EH (cell line): ENCODE measurements around the gene MYO9A.
A peak's percentile ranks its signal among the peaks of the same experiment; 100 is the strongest.

ENCODE experiments used
- DNase-seq: peaks from one replicate; pipeline ENCODE4 v3.0.0-alpha.2; 2015; ENCODE audit warnings: low read depth

MYO9A gene

DNA sequence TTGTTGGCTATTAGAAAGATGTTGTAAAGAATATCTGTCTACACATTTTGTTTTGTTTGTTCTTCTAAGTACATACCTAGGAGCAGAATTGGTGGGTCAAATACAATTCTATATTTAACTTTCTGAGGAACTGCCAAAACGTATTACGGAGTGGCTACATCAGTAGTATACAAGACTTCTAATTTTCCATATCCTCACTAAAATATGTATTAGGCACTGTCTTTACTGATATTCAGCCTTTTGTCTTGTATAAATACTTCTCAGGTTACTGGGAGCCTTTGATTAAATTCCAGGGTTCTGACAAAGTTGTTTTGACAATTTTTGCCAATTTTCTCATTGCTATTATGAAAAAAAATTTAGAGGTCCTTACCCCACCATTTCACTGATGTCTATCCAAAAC is 160.9 kb downstream of the MYO9A start:
- no peak for DNase-seq

GRCh38 chr15:71951134-71951533 is 166.8 kb downstream of the MYO9A start:
- peak; percentile 3 for DNase-seq

- DNase-seq = peak; percentile 19
Observed at GRCh38 chr15:71945012-71945411, 172.9 kb downstream of the MYO9A start.

GRCh38 chr15:71943806-71944205 is 174.1 kb downstream of the MYO9A start:
- no peak for DNase-seq

- DNase-seq = no peak
Observed at GRCh38 chr15:71939981-71940588, 177.9 kb downstream of the MYO9A start.

DNA sequence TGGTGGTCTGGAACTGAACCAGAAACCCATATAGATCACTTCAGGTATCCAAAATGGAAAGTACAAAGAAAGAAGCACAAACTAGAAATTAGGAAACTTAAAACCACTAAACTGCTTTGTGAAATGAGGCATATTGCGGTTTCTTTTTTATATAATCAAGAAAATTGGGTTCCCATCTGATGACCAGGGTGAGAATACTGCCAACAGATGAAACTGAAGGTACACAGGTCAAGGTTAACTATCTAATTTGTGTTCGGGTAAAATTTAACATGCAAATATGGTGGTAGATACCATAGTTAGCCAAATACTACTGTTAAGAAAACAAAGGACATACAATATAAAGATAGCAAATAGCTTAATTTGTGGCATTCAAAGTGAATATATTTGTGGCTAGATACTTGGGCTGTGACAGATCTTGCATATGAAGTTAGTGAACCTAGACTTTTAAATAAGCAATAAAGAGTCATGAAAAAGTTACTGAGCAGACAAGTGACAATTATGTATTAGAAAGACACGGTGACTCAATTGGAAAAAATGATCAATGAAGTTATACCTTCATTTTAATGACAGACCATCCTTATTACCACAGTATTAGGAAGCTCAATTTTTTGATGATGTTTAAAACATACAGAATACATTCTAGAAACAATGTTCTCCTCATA is 180.2 kb downstream of the MYO9A start:
- DNase-seq = no peak

DNA sequence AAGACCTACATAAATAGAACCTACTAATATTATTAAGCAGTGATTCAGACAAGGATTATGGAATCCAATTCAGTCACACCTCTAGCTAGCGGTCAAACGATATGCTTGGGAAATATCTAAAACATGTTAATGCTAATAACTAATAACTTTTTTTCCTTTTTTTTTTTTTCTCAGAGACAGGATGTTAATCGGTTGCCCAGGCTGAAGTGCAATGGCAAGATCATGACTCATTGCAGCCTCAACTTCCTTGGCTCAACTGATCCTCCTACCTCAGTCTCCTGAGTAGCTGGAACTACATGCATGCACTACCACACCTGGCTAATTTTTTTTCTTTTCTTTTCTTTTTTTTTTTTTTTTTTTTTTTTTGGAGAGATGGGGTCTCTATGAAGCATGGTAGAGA is 183.5 kb downstream of the MYO9A start:
- DNase-seq = no peak

- DNase-seq = no peak
Observed at GRCh38 chr15:71932689-71933088, 185.3 kb downstream of the MYO9A start.

DNA sequence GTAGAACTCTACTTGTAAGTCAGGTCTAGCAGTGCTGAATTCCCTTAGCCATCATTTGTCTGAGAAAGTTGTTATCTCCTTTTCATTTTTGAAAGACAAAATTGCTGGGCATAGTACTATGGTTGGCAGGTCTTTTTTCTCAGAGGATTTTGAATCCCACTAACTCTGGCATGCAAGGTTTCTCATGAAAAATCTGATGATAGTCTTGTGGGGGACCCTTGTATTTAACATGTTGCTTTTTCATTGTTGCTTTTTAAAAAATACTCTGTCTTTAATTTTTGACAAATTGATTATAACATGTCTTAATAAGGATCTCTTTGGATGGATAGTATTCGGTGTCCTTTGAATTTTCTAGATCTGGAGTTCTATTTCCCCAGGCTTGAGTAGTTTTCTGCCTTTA is 186.7 kb downstream of the MYO9A start:
- no peak for DNase-seq

- no peak for DNase-seq
Observed at GRCh38 chr15:71925145-71925544, 192.8 kb downstream of the MYO9A start.

- DNase-seq = no peak
Observed at GRCh38 chr15:71921191-71921590, 196.8 kb downstream of the MYO9A start.

- DNase-seq = no peak
Observed at GRCh38 chr15:71920573-71920972, 197.4 kb downstream of the MYO9A start.

DNA sequence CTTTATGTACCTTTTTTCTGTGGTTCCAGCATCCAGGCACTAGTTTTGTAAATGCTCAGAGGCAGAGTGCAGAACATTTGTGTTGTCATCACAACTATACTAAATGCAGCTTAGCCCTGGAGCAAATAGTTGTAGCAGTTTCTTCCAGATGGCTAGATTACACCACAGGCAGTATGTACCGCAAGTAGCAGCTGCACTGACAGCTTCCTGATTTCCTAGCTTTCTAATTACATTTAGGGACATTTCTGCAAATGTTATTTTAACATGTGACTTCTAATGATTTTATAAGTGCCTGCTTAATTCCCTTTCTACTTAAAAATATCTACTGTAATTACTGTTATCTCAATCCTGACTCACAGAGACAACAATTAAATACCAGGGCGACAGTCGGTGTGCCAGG is 201.1 kb downstream of the MYO9A start:
- no peak for DNase-seq

DNA sequence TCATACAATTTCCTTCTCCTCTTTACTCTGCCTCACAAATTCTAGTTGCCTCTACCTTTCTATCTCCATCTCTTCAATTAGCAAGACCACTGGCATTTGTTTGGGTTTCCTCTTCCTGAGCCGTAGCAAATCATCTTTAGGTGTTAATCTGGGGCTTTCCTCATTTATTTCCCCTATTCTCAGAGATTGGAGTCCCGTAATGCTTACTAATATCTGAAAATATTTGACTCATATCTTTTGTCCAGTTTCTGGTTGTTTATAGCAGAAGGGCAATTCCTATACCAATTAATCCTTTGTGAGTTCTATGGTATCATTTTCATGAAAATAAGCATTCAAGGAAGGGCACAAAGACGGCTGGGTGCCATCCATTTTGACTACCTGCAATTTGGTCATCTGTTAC is 203.9 kb downstream of the MYO9A start:
- no peak for DNase-seq

GRCh38 chr15:71899674-71900073 is 218.3 kb downstream of the MYO9A start:
- DNase-seq = no peak

- DNase-seq = peak; percentile 31
Observed at GRCh38 chr15:71893691-71894090, 224.3 kb downstream of the MYO9A start.

DNA sequence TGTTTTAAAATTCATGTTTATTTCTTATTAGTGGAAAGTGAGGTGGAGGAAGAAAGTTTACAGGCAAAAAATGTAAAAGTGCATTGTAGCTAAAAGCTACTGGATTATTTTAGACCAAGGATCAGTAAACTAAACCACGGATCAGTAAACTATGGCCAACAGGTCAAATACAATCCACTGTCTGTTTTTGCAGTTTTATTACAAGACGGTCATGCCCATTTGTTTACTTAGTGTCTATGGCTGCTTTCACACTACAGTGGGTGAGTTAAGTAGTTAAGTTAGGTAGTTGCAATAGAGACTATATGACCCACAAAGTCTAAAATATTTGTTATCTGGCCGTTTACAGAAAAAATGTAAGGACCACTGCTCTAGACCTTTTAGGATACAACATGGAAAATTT is 225.6 kb downstream of the MYO9A start:
- no peak for DNase-seq

- no peak for DNase-seq
Observed at GRCh38 chr15:71891026-71891425, 226.9 kb downstream of the MYO9A start.

DNA sequence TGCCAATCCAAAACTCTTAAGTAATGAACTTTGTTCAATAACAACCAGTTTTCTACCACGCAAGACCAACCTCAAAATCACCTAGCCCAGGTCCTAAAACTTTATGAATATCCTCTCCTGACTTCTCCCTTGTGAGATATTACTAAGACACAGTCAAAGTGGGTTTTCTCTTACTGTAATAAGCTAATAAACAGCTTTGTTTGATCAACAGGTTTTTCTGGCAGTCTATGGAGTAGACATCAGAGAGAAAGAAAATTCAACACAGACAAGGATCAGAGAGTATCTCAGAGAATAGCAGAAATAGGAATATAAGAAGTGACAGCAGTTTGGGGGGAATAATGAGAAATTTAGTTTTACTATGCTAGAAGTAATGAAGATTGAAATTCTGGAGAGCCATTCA is 228.0 kb downstream of the MYO9A start:
- DNase-seq = no peak

DNA sequence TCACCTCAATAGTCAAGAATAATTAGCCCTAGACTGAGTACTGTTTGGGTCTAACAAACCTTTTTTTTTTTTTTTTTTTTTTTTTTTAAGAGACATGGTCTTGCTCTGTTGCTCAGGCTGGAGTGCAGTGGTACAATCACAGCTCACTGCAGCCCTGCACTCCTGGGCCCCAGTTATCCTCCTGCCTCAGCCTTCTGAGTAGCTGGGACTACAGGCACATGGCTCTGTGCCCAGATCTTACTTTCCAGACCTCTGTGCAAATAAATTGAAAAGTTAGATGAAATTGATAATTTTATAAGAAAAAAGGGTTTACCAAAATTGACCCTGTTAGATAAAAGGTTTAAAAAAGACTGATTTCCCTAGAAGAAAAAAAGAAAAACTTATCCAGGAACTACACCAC is 228.6 kb downstream of the MYO9A start:
- DNase-seq = no peak

DNA sequence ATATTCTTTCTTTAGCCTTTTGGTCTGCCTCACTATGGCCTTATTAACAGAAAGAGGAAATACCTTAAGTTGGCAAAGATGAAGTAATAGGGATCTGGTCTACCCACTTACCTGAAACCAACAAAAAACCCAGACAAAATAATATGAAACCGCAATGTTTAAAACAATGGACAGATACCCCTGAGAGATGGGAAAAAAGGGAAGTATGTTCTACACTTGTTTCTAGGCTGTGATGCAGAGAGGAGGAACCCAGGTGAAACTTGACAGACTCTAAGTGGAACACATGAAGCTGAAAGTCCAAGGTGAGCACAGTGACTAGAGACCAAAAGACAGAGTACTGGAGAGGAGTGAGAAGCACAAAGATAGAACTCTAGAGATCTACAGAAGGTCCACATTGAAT is 229.2 kb downstream of the MYO9A start:
- no peak for DNase-seq

DNA sequence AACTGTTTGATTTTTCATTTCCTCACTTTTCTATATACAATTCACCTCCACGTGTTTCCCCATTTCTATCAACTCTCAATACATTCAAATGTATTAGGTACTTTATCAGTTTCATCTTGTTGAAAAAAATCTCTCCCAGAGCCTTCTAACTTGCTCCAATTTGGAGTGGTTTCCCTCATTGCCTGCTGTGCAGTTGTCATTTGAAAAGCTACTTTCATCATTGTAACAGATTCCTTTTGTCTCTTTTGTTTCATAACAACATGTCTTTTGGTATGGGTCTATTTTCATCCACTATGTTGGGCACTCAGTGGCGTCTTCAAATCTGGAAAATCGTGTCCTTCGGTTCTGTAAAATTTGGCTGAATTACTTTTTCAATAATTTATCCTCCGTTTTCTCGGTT is 232.6 kb downstream of the MYO9A start:
- no peak for DNase-seq

GRCh38 chr15:71883447-71883846 is 234.5 kb downstream of the MYO9A start:
- no peak for DNase-seq

- no peak for DNase-seq
Observed at GRCh38 chr15:71880276-71880675, 237.7 kb downstream of the MYO9A start.
